Brain pericyte (primary cell): ENCODE measurements around the gene FNIP2.
A peak's percentile ranks its signal among the peaks of the same experiment; 100 is the strongest.
"Not testable (repeated sequence)": the region's sequence is repeated elsewhere in the genome, so short reads cannot be mapped to it uniquely, and the experiment has no call there.

Experiments
- DNase-seq: peaks from one replicate; pipeline ENCODE4 v3.0.0-alpha.2; 2012; ENCODE audit warnings: low read depth, low spot score

Gene FNIP2

GRCh38 chr4:158768555-158769174 lies at the start of gene FNIP2:
TSS of gene FNIP2 (plus strand) at chr4:158769026. CDS start at chr4:158769213, 187 bp downstream.
- DNase-seq: no peak

GRCh38 chr4:158721680-158722079 lies 47.1 kb upstream of the FNIP2 start:
- DNase-seq: no peak

DNA sequence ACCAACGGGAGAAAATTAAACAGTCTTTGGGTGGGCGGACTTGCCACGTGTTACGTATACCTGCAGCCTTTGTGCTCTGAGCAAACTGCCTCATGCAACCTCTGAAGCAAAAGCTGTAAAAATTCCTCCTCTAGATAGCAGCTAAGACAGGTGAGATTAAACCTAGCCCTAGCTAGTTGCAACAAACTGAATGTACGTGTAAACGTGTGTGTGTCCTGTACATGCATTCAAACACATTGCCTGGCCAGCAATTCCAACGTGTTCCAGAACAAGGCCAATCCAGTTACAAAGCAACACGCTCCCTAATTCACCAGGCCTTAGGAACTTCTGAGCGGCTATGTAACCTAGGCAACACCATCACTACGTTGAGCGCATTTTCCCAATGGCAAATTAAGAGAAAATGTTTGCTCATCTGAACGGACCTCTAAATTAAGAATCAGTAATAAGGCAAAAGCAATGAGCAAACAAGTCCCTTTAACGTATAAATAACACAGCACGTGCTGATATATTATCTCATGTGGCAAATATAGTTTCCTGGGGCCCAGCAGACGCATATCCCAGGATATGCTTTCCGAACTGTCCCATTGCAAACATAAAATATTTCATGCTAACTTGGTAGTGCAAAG lies 46.4 kb upstream of the FNIP2 start:
- DNase-seq: no peak

GRCh38 chr4:158722917-158723793 lies 45.7 kb upstream of the FNIP2 start, which contains the start of gene PPID:
TSS of gene PPID (minus strand) at chr4:158723396. CDS start at chr4:158723288, 108 bp downstream.
- DNase-seq: peak; percentile 26

- DNase-seq: no peak
These were observed 44.2 kb upstream of the FNIP2 start for GRCh38 chr4:158724637-158725036.

GRCh38 chr4:158726633-158727032 lies 42.2 kb upstream of the FNIP2 start:
- no peak for DNase-seq

DNA sequence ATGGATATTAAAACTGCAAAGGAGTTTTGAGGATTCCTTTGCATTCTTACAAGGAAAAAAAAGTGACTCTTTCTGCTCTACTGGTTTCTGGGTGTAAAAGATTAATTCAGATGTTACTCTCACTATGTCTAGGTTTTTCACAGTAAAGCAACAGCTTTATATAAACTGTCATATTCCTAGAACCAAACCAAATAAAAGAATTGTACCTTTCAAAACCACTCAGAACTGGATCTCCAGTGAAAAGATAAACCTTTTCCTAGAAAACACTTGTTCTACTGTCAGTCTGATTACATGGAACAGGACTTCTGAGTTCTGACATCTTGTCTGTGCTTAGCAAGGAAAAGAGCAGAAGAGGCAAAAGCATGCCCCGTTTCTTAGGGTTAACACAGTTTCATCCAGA lies 40.6 kb upstream of the FNIP2 start:
- DNase-seq: no peak

DNA sequence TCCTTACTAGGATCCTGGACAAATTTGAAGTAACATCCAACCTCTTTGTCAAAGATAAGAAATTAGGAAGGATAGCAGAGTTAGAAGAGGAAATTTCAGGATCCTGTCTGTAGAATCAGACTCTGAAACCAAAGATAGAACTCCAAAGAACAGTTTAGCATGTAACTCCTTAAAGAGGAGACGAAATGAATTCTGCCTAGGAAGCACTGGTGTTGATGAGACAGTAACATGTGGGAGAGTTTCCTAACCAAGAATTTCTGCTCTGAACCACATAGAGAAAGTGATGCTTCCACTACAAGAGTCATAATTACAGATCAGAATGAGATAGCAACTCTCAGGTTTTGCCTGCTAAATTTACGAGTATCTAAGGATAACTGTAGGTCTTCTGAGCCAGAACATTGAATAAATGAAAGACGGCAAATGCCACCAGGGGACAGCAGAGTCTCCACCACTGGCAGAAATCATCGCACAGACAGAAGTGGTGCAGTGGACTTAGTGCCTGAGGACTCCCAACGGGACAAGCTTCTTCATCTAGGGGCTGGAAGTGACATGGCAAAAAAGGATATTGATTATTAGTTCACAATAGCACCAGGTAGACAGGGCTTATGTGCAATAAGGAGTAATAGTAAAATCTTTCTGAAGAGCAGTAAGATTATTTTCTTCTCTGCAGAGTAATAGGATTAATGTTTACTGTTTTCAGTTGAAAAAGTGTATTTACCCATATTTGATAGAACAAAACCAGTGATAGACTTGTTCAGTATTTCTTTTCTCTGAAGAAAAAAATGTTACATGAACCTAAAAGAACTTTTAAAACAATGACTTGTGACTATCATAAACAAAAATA lies 38.9 kb upstream of the FNIP2 start:
- DNase-seq: peak; percentile 39

GRCh38 chr4:158738866-158739265 lies 30.0 kb upstream of the FNIP2 start:
- DNase-seq: no peak

GRCh38 chr4:158739600-158739999 lies 29.2 kb upstream of the FNIP2 start:
- no peak for DNase-seq

GRCh38 chr4:158741326-158742021 lies 27.4 kb upstream of the FNIP2 start:
- no peak for DNase-seq

- DNase-seq: not testable (repeated sequence)
These were observed 22.3 kb upstream of the FNIP2 start for GRCh38 chr4:158746537-158746936.

DNA sequence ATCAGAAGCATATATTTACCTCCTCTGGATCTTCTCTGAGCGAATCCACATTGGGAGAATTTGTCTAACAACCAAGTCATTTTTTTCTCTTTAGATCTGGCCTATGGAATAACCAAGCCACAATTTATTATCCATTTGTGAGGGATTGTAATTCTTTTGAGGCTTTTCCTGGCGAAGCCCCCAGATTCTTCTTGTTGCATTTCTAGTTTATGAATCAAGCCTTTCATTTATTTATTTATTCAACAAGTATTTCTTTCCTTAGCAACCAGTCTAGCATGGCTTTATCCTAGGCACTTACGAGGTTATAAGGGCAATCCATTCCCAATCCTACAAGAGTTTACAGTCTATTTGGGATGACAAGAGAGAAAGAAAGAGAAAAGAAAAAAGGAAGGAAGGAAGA lies 18.4 kb upstream of the FNIP2 start:
- DNase-seq: no peak

GRCh38 chr4:158754385-158755180 lies 14.2 kb upstream of the FNIP2 start:
- no peak for DNase-seq

GRCh38 chr4:158755819-158756218 lies 13.0 kb upstream of the FNIP2 start:
- DNase-seq: not testable (repeated sequence)

DNA sequence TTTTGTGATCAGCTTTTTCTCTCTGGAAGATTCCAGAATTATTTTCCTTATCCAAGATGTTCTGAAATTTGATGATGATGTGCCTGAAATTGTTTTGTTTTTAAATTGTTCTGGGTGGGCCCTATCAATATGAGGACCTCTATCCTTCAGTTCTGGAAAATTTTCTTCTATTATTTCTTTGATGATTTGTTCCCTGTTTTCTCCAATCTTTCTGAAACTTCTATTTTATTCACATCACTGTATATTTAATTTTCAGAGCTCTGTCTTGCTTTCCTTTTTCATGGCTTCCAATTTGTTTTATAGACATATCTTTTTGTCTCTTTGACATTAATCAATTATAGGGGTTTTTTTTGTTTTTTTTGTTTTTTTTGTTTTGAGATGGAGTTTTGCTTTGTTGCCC lies 12.2 kb upstream of the FNIP2 start:
- no peak for DNase-seq

DNA sequence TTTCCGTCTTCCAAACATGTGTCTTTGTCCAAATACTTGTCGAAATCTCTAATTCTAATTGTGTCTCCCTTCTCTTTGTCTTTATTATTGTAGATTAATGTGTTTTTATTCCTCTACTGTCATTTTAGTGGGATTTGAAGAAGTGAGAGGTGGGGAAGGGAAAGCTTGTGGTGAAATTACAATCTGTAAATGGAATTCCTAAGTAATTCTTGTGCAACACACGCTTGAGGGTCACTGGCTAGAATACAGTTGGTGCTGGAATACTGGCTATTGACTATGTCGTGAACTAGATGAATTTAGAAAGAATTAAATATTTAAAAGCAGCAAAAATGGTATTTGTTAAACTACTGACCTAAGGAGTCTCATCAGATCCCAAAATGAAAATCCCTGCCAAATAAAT lies 10.7 kb upstream of the FNIP2 start:
- no peak for DNase-seq

GRCh38 chr4:158758703-158759102 lies 10.1 kb upstream of the FNIP2 start:
- no peak for DNase-seq

DNA sequence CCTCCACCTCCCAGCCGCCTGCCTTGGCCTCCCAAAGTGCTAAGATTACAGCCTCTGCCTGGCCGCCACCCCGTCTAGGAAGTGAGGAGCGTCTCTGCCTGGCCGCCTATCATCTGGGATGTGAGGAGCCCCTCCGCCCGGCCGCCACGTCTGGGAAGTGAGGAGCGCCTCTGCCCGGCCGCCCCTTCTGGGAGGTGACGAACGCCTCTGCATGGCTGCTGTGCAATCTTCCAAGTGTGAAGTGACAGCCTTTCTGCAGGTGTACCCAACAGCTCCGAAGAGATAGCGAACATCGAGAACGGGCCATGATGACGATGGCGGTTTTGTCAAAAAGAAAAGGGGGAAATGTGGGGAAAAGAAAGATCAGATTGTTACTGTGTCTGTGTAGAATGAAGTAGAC lies 9.3 kb upstream of the FNIP2 start:
- DNase-seq: not testable (repeated sequence)

GRCh38 chr4:158760866-158761265 lies 8.0 kb upstream of the FNIP2 start:
- DNase-seq: no peak
